H1 (cell line): Measurements from ENCODE around the gene TOB1. TPM values are rescaled to one million over a fixed set of nuclear protein-coding genes. Genes with fewer than 3 reads are reported as not detected.
A peak's percentile ranks its signal among the peaks of the same experiment; 100 is the strongest.

ENCODE experiments used
- CTCF ChIA-PET: fragments of 300-600 bp; sonication (Branson Sonifier 250); formaldehyde crosslinking; loops from one replicate; lab custom pipeline; 2021; ENCODE audit not compliant: partially characterized antibody; lab: Charles Lee
- POLR2A ChIA-PET: fragments of 300-600 bp; sonication (Branson Sonifier 250); formaldehyde crosslinking; loops from one replicate; lab custom pipeline; 2021; ENCODE audit warnings: inconsistent platforms; ENCODE audit not compliant: partially characterized antibody; lab: Charles Lee
- DNase-seq, 2 experiments: peaks; one replicate each; pipeline versions ENCODE4 v3.0.0 to v3.0.0-alpha.2; 2010 to 2022; ENCODE audit warnings: low spot score in 2 of 2, low read depth in 1 of 2, mixed read lengths in 1 of 2
- FAIRE-seq: peaks from 2 replicates; lab custom pipeline; 2011; peaks lifted over from hg19 to GRCh38; lab: Jason Lieb, UNC
- H2AFZ ChIP-seq: 2 replicates; pipeline ENCODE4 v1.8.1; 2012; ENCODE audit warnings: low read length, inconsistent platforms
- H2AK5ac ChIP-seq: 2 replicates; pipeline ENCODE4 v1.6.1; 2013; ENCODE audit warnings: low read depth, low read length
- H2BK120ac ChIP-seq: replicated peaks from 2 replicates; pipeline ENCODE3; 2013; ENCODE audit warnings: low read depth, low read length, inconsistent platforms
- H2BK12ac ChIP-seq: 2 replicates; pipeline ENCODE4 v1.6.1; 2013; ENCODE audit warnings: low read depth, low read length
- H2BK15ac ChIP-seq: 2 replicates; pipeline ENCODE4 v1.6.1; 2013; ENCODE audit warnings: low read length
- H2BK20ac ChIP-seq: 2 replicates; pipeline ENCODE4 v1.6.1; 2013; ENCODE audit warnings: low read length
- H2BK5ac ChIP-seq: 2 replicates; pipeline ENCODE4 v1.6.1; 2013; ENCODE audit warnings: low read depth, low read length
- H3K14ac ChIP-seq: 2 replicates; pipeline ENCODE4 v1.6.1; 2013; ENCODE audit warnings: inconsistent platforms; ENCODE audit not compliant: insufficient read length
- H3K18ac ChIP-seq: 2 replicates; pipeline ENCODE4 v1.6.1; 2013; ENCODE audit warnings: low read length; ENCODE audit errors: extremely low read depth
- H3K23ac ChIP-seq: 2 replicates; pipeline ENCODE4 v1.6.1; 2013; ENCODE audit warnings: inconsistent platforms; ENCODE audit not compliant: insufficient read length
- H3K23me2 ChIP-seq: 2 replicates; pipeline ENCODE4 v1.6.1; 2013; ENCODE audit warnings: low read depth, low read length
- H3K27ac ChIP-seq: 2 replicates; pipeline ENCODE4 v1.6.1; 2011; ENCODE audit warnings: low read depth, low read length, inconsistent platforms
- H3K27me3 ChIP-seq, 4 experiments: replicated peaks in 1 of 4; 1 replicate in 1 of 4; 2 replicates in 3 of 4; pipeline versions ENCODE4 v1.6.1 to v1.8.1; 2011 to 2013; ENCODE audit warnings: low read length in 3 of 4, mild to moderate bottlenecking in 3 of 4, inconsistent platforms in 2 of 4, mixed read lengths in 2 of 4, moderate library complexity in 1 of 4; ENCODE audit not compliant: control insufficient read depth in 3 of 4, insufficient read depth in 3 of 4; ENCODE audit errors: extremely low read depth in 1 of 4
- H3K36me3 ChIP-seq, 4 experiments: 2 replicates each; pipeline versions ENCODE4 v1.6.1 to v1.8.1; 2011 to 2013; ENCODE audit warnings: mild to moderate bottlenecking in 4 of 4, low read length in 3 of 4, moderate library complexity in 2 of 4, control low read depth in 1 of 4, inconsistent platforms in 1 of 4; ENCODE audit not compliant: insufficient read depth in 4 of 4, control insufficient read depth in 2 of 4
- H3K4ac ChIP-seq: replicated peaks from 2 replicates; pipeline ENCODE3; 2013; ENCODE audit warnings: low read length, low read depth, mixed read lengths, inconsistent platforms; ENCODE audit not compliant: insufficient read length
- H3K4me1 ChIP-seq, 4 experiments: replicated peaks in 1 of 4; 1 replicate in 1 of 4; 2 replicates in 3 of 4; pipeline versions ENCODE4 v1.6.1 to v1.8.1; 2011 to 2013; ENCODE audit warnings: low read length in 3 of 4, inconsistent platforms in 2 of 4, mixed read lengths in 1 of 4; ENCODE audit not compliant: insufficient read depth in 4 of 4, control insufficient read depth in 3 of 4
- H3K4me2 ChIP-seq, 2 experiments: 2 replicates each; pipeline versions ENCODE4 v1.6.1 to v1.8.1; 2011 to 2013; ENCODE audit warnings: low read depth in 2 of 2, low read length in 2 of 2, control low read depth in 1 of 2, inconsistent platforms in 1 of 2, mild to moderate bottlenecking in 1 of 2; ENCODE audit not compliant: insufficient read depth in 1 of 2
- H3K4me3 ChIP-seq, 4 experiments: fragments of 200-600, 300-600 bp in 1 of 4; sonication (generic), shearing (Covaris generic), sonication (Bioruptor Twin) in 1 of 4; 2 replicates each; pipeline versions ENCODE4 v1.5.1 to v1.8.1; 2011 to 2016; ENCODE audit warnings: low read length in 4 of 4, low read depth in 3 of 4, control low read depth in 2 of 4, inconsistent platforms in 2 of 4, mild to moderate bottlenecking in 2 of 4, mixed read lengths in 1 of 4, moderate library complexity in 1 of 4; ENCODE audit not compliant: insufficient read depth in 2 of 4; ENCODE audit errors: extremely low read depth in 1 of 4
- H3K56ac ChIP-seq: replicated peaks from 2 replicates; pipeline ENCODE3; 2013; ENCODE audit warnings: low read depth, mild to moderate bottlenecking, mixed read lengths, low read length, inconsistent platforms; ENCODE audit not compliant: insufficient read length
- H3K79me1 ChIP-seq: 2 replicates; pipeline ENCODE4 v1.6.1; 2013; ENCODE audit warnings: low read depth, low read length, control low read depth
- H3K79me2 ChIP-seq, 2 experiments: 2 replicates each; pipeline versions ENCODE4 v1.6.1 to v1.8.1; 2012 to 2013; ENCODE audit warnings: low read length in 2 of 2, mild to moderate bottlenecking in 2 of 2, inconsistent platforms in 1 of 2; ENCODE audit not compliant: insufficient read depth in 2 of 2, control insufficient read depth in 1 of 2
- H3K9ac ChIP-seq, 4 experiments: replicated peaks in 1 of 4; 1 replicate in 1 of 4; 2 replicates in 3 of 4; pipeline versions ENCODE4 v1.6.1 to v1.8.1; 2011 to 2013; ENCODE audit warnings: low read depth in 3 of 4, low read length in 3 of 4, control low read depth in 2 of 4, mild to moderate bottlenecking in 2 of 4, moderate library complexity in 2 of 4, inconsistent platforms in 1 of 4; ENCODE audit errors: extremely low read depth in 1 of 4
- H3K9me3 ChIP-seq, 2 experiments: 2 replicates each; pipeline versions ENCODE4 v1.6.1 to v1.8.1; 2012 to 2013; ENCODE audit warnings: mild to moderate bottlenecking in 2 of 2, moderate library complexity in 2 of 2, control low read depth in 1 of 2, inconsistent platforms in 1 of 2, low read depth in 1 of 2, low read length in 1 of 2, mixed read lengths in 1 of 2; ENCODE audit not compliant: insufficient read depth in 2 of 2
- H4K20me1 ChIP-seq, 2 experiments: replicated peaks in 1 of 2; 2 replicates each; pipeline versions ENCODE3 to v1.8.1; 2011 to 2013; ENCODE audit warnings: inconsistent platforms in 2 of 2, low read length in 2 of 2, mild to moderate bottlenecking in 1 of 2; ENCODE audit not compliant: insufficient read depth in 2 of 2, control insufficient read depth in 1 of 2
- H4K5ac ChIP-seq: 2 replicates; pipeline ENCODE4 v1.6.1; 2013; ENCODE audit warnings: low read length, low read depth, mixed read lengths, inconsistent platforms; ENCODE audit not compliant: insufficient read length
- H4K8ac ChIP-seq: 2 replicates; pipeline ENCODE4 v1.8.0; 2013; ENCODE audit warnings: mild to moderate bottlenecking, moderate library complexity, low read length, inconsistent platforms; ENCODE audit not compliant: insufficient read depth; ENCODE audit errors: extremely low read depth
- H4K91ac ChIP-seq: replicated peaks from 2 replicates; pipeline ENCODE3; 2013; ENCODE audit warnings: low read length, mixed read lengths, inconsistent platforms; ENCODE audit not compliant: insufficient read length
- NANOG ChIP-seq: IDR thresholded peaks from 2 replicates; pipeline ENCODE4 v1.6.1; 2011; ENCODE audit warnings: low read length, low read depth, mild to moderate bottlenecking, inconsistent platforms; ENCODE audit not compliant: insufficient read depth, poor library complexity, severe bottlenecking
- WGBS, 2 experiments: shearing (Covaris generic) in 1 of 2; methylation state at CpG; one replicate each; pipeline versions ENCODE4 v1.1.6 to v1.1.7; 2013 to 2015; ENCODE audit warnings: low lambda C conversion rate in 2 of 2, mixed read lengths in 2 of 2, inconsistent platforms in 1 of 2, low coverage in 1 of 2, missing lambda C conversion rate in 1 of 2; ENCODE audit not compliant: insufficient replicate concordance in 2 of 2, insufficient coverage in 1 of 2, insufficient read length in 1 of 2; ENCODE audit errors: extremely low coverage in 1 of 2, missing lambda C conversion rate in 1 of 2; 5-methylcytosine and 5-hydroxymethylcytosine counted together
- polyA plus RNA-seq, 7 experiments: library from polyadenylated mRNA; depleted of rRNA in 3 of 7; stranded (reverse) in 5 of 7; unstranded in 2 of 7; fragments of >200 nt in 5 of 7; fragments of 200-250 nt in 2 of 7; gene quantifications; 1 replicate in 5 of 7; 2 replicates in 1 of 7; 4 replicates in 1 of 7; pipeline versions ENCODE4 v1.2.1 to v1.2.3, GENCODE V29; 2011 to 2013; ENCODE audit warnings: missing spikeins in 2 of 7, mixed read lengths in 2 of 7
- total RNA-seq: library from RNA; stranded (reverse); fragmentation: NEBNext Ultra II Directional; extraction: Animal tissue kit (Norgen Biotek cat#: 25700); gene quantifications from 2 replicates; pipeline ENCODE4 v1.2.1, GENCODE V29; 2021

TOB1 gene
- total and polyA plus RNA-seq, 2 of the 8 experiments (the other 6 are each of a cell fraction or from before 2014, with no cell fraction given), result 14.4 to 20.8 TPM

DNA sequence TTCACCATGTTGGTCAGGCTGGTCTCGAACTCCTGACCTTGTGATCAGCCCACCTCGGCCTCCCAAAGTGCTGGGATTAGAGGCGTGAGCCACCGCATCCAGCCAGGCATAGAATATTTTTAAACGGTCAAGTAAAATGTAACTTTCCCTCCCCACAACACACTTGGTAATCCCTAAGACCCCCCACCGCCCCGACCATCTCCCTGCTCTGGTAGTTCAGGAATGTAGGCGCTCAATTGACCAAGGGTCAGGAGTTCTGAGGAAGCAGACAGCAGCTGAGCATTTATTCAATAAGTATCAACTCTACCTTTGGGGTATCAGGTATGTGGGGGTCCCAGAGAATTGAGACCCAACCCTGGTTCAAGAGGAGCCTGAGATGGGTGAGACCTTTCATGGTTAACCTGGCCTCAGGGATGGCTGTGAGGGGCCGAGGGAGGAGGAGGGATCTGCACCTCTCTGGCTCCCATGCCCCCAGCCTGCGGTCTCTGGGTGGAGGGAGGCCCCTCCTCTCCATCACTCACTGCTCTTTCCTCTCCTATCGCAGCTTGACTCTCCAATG, 48.4 kb upstream of the TOB1 start:
- FAIRE-seq, result no peak
- WGBS, 2 experiments, result 82% methylated on average over 10 of the region's 11 CpGs; no CpG with 5 or more reads in 1 of the 2 experiments

More for the DNA sequence above, 48.4 kb upstream of the TOB1 start:
- Histone ChIP-seq H3K4me2 (no peak overlapping the region; a peak in 1 of 4 replicates), H3K23ac (no peak overlapping the region), H3K9ac (no peak overlapping the region), H2AFZ (no peak overlapping the region), H3K27me3 (peaks cover 0 to 2% (median 0%) of the 10 kb centered on the region in 4 experiments; a peak in 2 of 7 replicates), H2BK15ac (no peak overlapping the region), H2BK12ac (0 out of 2 replicates have a peak overlapping the region, but pooled peaks have one; percentile 39), H2BK5ac (0 out of 2 replicates have a peak overlapping the region, but pooled peaks have one; percentile 35), H3K36me3 (no peaks in the 10 kb centered on the region), H4K5ac (no peak overlapping the region), H4K91ac (peak overlapping the region; percentile 58), H3K23me2 (no peaks in the 10 kb centered on the region), H3K4ac (no peak overlapping the region), H3K27ac (no peak overlapping the region), H3K56ac (no peak overlapping the region), H3K9me3 (no peaks in the 10 kb centered on the region), H2AK5ac (0 out of 2 replicates have a peak overlapping the region, but pooled peaks have one; percentile 65), H3K79me2 (no peaks in the 10 kb centered on the region), H4K8ac (0 out of 2 replicates have a peak overlapping the region, but pooled peaks have one; percentile 37), H3K18ac (peak overlapping the region; percentile 32; the same call in 1 of the 2 replicates), H3K4me1 (peaks cover 2 to 51% (median 36%) of the 10 kb centered on the region in 4 experiments), H2BK120ac (no peak overlapping the region), H3K4me3 (no peak overlapping the region), H3K14ac (no peak overlapping the region), H3K79me1 (no peaks in the 10 kb centered on the region), H2BK20ac (no peak overlapping the region), H4K20me1 (no peaks in the 10 kb centered on the region)
- TF ChIP-seq NANOG, result no peak
- no peak for DNase-seq
- ChIA-PET CTCF (interaction anchor here (0.6 to 1.4 kb wide), 6 partner anchors 10 to 41 kb away, joined by 3 to 4 read pairs (median 3); no protein-coding TSS in a partner anchor), POLR2A (interaction anchor here (0.6 to 2.2 kb wide), 7 partner anchors 10 to 51 kb away, joined by 3 to 10 read pairs (median 5); partner anchors contain the start of gene TOB1)
